GM12801 (cell line): ENCODE data around the gene FADS6.

Experiments used
- CTCF ChIP-seq: IDR thresholded peaks from one replicate; pipeline ENCODE4 v1.5.1; 2011; ENCODE audit warnings: control low read depth; ENCODE audit not compliant: insufficient read length; ENCODE audit errors: extremely low read depth

FADS6 gene

GRCh38 chr17:74840989-74841666 is 52.3 kb downstream of the FADS6 start:
- no peak for TF ChIP-seq CTCF

- TF ChIP-seq CTCF = no peak
These were observed 53.2 kb downstream of the FADS6 start for GRCh38 chr17:74839990-74840852.

- TF ChIP-seq CTCF = no peak
These were observed 55.2 kb downstream of the FADS6 start for GRCh38 chr17:74838274-74838673.

- no peak for TF ChIP-seq CTCF
These were observed 56.6 kb downstream of the FADS6 start for GRCh38 chr17:74836691-74837467.

GRCh38 chr17:74836191-74836590 is 57.2 kb downstream of the FADS6 start:
- TF ChIP-seq CTCF = no peak

- no peak for TF ChIP-seq CTCF
These were observed 59.7 kb downstream of the FADS6 start for GRCh38 chr17:74833501-74834377.
